HG03558 (cell line): ENCODE data around the gene VAC14.
"Not testable (repeated sequence)": the region's sequence is repeated elsewhere in the genome, so short reads cannot be mapped to it uniquely, and the experiment has no call there.

Experiments
- ATAC-seq: cut with Tn5 transposase; IDR thresholded peaks from one replicate; pipeline ENCODE4 v1.9.1; 2021; ENCODE audit warnings: moderate number of reproducible peaks; ENCODE audit not compliant: unreplicated experiment; ENCODE audit errors: extremely low read depth

Gene VAC14

DNA sequence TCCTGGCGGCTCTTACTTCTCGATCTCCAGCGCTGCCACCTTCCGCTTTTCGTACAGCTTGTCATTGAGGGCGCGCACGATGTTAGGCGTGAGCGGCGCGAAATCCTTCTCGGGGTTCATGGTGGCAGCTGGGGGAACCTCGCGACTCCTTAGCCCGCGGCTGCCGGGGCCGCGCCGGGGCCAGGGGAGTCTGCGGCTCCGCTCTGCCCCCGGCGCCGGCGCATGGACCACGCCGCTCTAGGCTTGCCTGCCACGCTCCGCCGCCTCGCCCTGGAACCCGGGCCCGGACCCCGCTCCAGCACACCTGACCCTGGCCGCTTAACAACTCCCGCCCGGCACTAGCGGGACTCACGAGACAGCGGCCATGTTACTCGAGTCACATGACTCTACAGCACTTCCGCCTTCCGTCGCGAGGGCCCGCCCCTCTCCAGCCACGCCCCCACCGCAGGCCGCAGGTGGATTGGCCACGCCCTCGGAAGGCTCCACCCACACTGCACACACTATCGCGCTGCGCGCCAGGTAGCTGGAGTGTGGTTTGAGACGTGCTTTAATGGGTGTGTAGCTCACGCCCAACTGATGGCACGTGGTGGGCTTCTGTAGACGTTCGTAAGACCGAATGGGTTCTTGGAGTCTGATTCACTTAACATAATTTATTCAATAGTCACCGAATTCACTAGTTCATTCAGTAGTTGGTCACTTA, at the start of gene VAC14:
Gene VAC14 (minus strand): TSS at position 378 of the 700 bp plus-strand sequence. CDS start 258 bp downstream, at position 120.
- peak; percentile 65 for ATAC-seq

- ATAC-seq, result not testable (repeated sequence)
Observed at GRCh38 chr16:70823498-70824118, 22.6 kb upstream of the VAC14 start.

DNA sequence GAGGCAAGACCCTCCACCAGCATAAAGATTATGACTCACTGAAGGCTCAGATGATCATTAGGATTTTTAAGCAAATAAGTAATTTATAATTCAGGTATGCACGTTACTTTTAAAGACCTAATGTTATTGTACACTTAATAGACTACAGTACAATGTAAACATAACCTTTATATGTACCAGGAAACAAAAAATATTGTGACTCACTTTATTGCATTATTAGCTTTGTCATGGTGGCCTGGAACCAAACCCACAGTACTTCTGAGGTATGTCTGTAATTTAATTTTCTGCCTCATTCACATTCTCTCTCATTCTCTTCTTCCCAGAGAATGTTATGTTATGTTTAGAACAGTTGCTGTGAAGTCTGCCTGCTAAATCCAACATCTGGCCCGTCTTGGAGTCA, 21.8 kb upstream of the VAC14 start:
- not testable (repeated sequence) for ATAC-seq

DNA sequence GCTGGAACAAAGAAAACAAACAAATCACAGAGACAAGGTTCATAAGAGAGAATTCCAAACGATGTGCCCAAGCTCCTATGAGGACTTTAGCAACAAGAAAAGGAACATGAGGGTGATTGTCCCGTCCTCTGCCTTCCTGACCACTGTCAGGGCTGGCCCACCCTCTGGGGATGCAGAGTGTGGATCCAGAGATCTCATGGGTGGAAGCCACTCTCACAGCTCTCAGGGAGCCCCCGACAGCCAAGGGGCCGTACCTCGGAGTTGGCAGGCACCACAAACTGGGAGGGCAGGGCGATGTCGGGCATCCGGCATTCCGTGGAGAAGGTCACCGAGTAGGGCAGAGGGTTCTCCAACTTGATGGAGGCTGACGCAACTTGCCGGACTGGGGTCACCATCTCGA, 17.1 kb upstream of the VAC14 start:
- not testable (repeated sequence) for ATAC-seq

DNA sequence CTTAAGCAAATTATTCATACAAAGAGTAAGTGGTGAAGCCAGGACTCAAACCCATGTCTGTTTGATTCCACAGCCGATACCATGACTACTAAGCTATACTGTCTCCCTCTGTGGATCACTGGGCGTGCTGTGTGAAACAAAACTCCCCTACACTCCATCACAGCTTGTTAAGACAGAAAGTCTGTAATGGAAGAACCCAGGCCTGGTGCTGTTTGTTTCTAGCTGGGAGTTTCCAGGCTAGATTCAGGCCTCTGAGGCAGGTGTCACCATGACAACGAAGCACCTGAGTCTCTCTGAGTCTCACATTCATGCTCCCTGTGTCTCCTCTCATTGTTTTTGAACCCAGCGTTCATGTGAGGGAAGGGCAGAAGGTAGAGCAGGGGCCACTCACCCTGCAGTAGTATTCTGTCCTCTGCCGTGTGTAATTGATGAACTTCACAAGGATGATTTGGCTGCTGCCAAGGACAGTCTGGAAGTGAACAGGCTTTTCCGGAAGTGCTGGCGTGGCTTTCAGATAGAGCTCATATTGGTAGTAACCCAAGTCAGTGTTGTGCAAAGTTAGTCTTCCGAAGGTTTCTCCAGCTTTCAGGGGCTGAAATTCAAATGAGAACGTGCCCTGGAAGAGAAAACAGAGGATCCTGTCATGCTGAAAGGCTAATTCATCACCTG, 8.6 kb upstream of the VAC14 start:
- ATAC-seq, result no peak

GRCh38 chr16:70808371-70808770, 7.4 kb upstream of the VAC14 start:
- ATAC-seq, result no peak

DNA sequence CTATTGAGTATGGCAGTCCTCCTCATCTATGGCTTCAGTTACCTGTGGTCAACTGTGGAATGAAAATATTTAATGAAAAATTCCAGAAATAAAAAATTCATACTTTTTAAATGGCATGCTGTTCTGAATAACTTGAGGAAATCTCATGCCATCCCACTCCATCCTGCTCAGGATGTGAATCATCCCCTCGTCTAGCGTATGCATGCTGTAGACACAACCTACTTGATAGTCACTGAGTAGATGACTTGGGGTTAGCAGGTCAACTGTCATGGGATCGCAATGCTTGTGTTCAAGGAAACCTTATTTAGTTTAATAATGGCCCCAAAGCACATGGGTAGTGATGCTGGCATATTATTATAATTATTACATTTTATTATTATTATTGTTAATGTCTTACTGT, 4.8 kb upstream of the VAC14 start:
- no peak for ATAC-seq

DNA sequence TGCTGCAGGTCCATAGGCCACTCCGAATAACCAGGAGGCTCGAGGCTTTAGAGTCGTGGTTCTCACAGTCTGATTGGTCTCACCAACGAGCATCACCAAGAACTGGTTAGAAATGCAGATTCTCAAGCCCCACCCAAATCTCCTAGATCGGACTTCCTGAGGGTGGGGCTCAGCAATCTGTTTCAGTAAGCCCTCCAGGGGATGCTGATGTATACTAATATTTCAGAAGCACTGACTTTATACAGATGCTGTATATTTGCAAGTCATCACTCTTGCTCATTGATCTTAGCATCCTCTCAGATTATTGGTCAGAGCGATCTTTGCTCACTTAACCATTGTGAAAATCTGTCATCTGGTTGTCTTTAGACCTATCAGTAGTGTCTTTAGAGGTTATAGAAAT, 4.4 kb upstream of the VAC14 start:
- ATAC-seq, result no peak

DNA sequence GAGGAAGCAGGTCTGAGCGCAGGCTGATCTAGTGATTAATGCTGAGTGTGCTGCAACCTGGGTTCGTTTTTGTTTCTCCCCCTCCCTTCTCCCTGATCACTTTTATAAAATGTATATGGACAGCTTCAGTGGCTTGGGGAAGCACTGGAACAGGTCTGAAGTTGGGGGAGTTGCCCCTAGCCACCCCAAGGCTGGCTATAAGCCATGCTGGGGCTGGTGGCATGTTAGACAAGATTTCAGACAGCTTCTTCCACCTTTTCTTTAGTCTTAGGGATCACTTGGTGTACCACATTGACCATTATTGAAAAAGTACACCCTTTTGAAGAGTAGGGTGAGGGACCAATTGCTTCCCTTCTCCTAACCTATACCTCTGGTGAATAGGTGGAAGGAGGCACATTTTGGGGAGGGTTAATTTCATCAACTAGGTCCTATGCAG, 3.8 kb upstream of the VAC14 start:
- no peak for ATAC-seq

DNA sequence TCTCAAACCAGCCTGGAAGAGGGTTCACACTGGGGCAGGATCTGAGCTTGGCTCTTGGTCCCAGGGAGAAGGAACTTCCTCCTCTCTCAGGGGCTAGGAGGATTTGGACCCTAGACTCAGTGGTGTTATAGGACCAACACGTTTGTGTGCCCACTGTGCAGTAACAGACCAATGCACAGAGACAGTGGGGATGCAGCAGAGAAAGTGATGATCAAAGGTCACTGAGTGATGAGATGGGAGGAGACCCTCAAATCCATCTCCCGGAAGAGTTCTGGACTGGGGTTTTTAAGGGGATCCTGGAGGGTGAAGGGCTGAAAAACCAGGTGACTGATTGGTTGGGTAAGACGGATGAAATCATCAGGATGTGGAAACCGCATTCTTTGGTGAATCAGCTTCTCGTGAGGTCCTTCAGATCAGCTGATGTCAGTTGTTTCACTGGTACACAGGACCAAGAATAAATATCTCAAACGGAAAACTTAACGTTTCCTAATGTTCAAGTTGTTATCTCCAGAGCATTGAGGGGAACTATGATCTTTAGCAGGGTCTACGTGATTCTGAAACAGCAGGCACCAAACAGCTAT, 3.3 kb upstream of the VAC14 start:
- no peak for ATAC-seq

DNA sequence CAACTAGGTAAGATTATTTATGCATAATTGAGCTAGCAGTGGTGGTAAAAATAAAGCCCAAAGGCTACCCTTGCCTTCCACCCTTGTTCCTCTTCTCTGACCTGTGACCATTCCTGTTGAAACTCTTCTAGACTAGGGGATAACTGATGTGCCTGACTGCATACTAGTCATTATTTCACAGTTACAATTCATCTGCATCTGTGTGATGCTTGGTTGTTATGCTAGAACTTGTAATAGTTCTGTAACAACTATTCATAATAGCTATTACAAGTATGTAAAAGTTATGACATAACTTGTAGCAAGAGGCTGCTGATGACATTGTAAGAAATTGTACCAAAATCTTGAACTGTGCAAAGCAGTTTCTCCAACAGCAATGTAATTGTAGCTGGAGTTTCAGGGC, 2.4 kb upstream of the VAC14 start:
- ATAC-seq, result no peak

DNA sequence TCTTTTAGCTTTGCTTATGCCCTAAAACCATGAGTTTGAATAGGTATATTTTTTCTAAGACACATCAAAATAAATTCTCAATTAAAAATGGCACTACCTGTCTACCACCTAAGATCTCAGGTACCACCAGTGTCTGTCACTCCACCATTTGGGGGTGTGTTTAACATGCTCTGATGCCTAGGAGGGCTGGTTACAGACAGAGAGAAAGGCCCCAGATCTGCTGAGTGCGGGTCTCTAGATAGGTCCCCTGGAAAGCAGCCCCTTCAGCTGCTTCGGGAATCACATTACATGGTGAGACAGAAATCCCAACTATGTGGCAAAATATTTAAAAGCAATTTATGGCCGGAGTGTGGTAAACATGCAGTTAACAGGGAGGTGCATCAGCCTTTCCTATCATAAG, 653 bp upstream of the VAC14 start:
- ATAC-seq, result no peak

DNA sequence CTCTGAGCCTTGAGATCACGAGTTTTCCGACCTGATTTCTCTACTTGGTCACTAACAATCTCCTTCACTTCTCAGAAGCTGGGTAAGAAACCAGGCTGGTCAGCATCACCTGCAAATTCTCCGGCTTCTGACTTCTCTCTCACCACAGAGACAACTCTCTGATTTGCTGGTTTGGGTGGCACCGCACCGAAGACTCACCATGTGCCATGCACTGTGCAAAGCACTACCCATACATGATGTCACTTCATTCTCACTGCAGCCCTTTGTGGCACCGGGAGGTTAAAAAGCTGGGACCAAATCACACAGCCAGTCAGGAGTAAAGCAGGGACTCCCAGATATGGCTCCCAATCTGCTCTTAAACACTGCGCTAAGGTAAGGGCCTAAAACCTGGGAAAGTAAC, 647 bp downstream of the VAC14 start:
- no peak for ATAC-seq

DNA sequence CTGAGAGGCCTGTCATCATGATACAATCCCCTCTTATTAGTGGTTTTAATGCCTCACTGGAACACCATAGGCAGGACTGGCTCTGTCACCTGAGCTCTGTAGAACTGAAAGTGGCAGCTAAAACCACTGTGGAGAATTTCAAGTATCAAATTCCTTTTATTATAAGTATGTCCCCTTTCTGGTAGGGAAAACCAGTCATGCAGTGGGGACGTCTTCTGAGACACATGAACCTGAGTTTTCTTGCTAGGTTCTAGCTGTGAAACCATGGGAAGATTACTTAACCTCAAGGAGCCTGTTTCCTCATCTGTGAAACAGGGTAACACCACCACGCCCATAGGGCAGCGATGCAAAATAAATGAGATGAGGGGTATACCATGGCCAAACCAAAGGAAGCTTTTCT, 4.7 kb downstream of the VAC14 start:
- ATAC-seq, result no peak

DNA sequence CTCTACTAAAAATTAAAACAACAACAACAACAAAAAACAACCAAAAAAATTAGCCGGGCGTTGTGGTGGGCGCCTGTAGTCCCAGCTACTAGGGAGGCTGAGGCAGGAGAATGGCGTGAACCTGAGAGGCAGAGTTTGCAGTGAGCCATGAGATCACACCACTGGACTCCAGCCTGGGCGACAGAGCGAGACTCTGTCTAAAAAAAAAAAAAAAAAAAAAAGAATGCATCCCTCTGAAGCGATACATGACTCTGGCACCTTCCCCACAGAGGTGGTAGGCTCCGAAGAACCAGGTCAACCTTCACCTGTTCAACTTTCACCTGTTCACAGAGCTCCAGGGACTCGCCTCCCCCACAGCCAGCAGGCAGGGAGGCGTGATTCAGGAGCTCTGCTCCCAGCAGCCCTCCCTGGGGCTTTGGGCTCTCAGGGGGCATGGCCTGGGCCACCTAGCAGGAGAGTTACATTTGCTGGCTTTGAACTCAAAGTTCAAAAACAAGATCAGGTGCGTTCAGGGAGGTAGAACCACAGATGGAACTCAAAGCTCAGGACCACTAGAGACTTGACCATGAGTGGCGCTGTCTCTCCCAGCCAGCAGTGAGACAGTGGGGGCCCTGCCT, 5.6 kb downstream of the VAC14 start:
- ATAC-seq, result no peak

- ATAC-seq, result peak; percentile 38
Observed at GRCh38 chr16:70793851-70794502, 7.0 kb downstream of the VAC14 start.

DNA sequence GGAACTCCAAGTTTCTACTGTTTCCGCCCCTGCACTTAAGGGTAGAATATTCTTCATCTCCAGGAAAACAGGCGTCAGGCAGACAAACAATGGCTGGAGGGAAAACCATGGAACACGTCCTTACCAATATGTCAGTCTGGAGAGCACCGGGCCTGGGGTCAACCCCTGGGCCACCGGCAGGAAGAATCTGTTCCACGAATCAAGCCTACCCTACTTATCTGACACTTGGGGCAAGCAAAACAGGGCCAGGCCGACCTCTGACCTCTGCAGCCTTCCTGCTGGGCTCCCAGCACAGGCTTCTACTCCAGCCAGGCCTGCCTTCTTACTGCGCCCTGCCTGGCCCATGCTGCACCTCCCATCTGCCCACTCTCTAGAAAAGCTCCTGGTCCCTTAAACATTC, 10.1 kb downstream of the VAC14 start:
- ATAC-seq, result no peak

GRCh38 chr16:70789595-70790447, 11.1 kb downstream of the VAC14 start:
- no peak for ATAC-seq
